ENCODE results near the gene NXPH3.

Gene NXPH3

DNA sequence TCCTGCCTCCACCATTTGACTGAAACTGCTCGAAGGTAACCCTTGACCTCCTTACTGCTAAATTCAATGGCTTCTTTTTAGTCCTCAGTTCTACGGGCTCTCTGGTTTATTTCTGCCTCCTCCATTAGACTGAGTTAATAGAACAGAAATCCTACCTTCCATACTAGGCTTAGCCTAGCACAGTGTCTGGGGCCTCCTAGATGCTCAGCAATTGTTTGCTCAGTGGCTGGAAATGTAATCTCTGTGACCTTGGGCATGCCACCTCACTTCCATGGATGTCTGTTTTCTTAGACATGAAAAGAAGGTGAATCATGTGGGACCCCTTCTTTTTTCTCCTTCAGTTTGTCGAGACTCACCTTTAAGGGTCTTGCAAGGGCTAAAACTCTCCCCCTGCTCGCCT, 19.7 kb downstream of the NXPH3 start:
- DNase-seq, result no peak

- DNase-seq, result no peak
Measured at GRCh38 chr17:49595980-49596379, 20.3 kb downstream of the NXPH3 start.

GRCh38 chr17:49596613-49597244, 21.1 kb downstream of the NXPH3 start:
- no peak for DNase-seq

DNA sequence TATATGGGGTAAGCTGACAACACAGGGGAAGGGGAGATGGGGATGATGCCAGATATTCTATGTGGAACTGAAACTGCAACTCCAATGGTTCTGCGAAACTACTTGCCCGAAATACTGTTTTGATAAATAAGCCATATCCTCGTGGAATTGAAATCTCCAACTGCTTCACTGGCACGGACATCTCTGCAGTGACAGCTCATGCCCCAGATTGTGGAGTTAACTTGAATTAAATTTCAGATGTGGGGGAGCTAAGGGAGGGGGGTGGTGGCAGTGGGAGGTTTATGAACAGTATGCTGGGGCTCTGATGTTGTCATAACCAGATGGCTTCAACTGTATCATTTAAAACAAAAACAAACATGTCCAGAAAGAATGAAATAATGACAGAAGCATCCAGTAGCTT, 21.8 kb downstream of the NXPH3 start:
- no peak for DNase-seq

DNA sequence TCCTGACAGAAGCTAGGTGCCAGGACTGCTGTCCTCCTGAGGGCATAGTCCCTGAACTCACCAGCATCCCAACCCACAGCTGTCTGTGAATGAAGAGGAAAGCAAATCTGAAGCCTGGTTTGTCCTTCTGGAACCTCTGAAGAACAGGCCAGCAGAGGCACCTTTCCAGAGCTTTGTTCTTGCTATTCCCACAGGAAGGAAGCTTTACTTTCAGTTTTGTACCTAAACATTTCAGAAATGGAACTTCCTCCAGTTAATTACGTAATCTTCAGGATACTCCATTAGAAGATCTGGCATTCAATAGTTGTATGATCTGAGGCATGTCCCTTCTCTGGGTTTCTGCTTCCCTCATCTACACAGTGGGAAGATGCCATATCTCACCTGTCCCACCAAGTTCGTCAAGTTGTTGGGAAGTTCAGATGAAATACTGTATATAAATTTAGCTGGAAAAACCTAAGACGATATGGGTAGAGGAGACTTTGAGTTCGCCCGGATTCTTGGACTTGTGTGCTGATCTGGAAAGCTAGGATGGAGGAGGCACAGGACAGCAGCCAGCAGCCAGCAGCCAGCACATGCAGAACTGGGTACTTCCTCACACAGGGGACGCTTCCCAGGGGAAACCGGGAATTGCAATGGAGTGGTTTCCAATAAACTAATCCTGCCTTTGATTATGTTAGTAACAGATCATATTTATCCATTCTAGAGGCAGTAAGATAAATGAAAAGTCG, 22.4 kb downstream of the NXPH3 start:
- no peak for DNase-seq

- DNase-seq, result no peak
Measured at GRCh38 chr17:49598918-49599317, 23.2 kb downstream of the NXPH3 start.

GRCh38 chr17:49600949-49601348, 25.3 kb downstream of the NXPH3 start:
- DNase-seq, result no peak

GRCh38 chr17:49602783-49603182, 27.1 kb downstream of the NXPH3 start:
- no peak for DNase-seq

DNA sequence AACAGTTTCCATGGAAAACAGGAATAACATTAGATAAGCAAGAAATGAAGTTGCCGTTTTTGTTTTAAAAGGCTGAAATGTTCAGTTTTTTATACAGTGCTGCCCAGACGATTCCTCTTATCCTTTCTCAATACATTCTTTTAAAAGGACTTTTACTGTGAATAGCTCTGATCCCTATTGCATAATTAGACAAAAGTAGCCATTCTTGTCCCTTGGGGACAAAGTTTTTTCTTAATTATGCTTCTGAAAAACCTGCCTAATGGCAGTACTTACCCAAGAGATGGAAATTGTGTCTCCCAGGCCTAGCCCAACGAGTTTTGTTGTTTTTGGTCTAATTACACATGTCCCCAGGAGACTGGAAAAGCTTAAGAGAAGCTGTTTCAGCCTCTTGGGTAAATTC, 27.6 kb downstream of the NXPH3 start:
- DNase-seq, result no peak

DNA sequence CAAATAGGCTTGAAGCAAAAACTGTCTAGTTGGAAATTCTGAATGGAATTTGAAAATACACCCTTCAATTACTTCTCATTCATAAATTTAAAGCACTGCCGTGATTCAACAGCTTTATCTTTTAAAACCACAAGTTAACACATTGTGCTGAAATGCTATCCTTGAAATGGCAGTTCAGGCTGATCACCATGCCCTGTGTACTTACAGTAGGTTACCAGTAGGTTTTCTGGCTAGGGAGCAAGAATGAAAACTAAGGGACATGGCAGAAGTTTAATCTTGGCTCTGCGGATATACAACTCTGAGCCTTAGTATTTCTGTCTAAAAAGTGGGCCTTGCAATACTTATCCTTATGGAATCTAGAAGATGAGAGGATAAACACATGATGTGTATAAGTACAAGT, 28.0 kb downstream of the NXPH3 start:
- DNase-seq, result no peak

- DNase-seq, result no peak
Measured at GRCh38 chr17:49604314-49604869, 28.7 kb downstream of the NXPH3 start.

GRCh38 chr17:49610883-49611584, 35.4 kb downstream of the NXPH3 start:
- no peak for DNase-seq

GRCh38 chr17:49612726-49613125, 37.1 kb downstream of the NXPH3 start:
- no peak for DNase-seq

DNA sequence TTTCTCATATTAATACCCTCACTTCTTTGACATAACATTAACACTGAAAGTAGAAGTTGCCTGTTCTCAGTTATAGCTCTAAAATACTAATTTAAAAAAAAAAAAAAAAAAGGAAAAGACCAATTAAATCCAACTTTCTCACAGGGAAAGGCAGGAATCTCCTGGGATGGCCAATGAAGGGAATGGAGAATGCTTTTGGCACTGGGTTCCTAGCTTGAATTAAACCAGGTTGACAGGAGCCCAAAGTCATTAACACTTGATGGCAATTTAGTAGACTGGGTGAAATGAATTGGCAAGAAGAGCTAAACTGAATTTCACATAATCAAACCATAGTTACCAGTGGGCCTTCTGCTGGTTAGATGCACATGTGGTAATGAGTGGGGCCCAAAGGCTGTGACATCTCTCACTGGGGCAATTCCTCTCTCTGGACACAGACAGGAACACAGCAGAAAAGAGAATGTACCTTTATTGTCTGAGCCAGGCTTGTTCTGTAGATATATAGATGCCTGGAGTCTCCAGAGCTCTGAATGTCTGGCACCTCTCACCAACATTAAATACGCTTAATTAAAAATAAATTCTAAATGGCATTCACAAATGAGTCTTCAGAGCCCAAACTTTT, 37.6 kb downstream of the NXPH3 start:
- DNase-seq, result no peak

GRCh38 chr17:49616086-49616485, 40.4 kb downstream of the NXPH3 start:
- no peak for DNase-seq

DNA sequence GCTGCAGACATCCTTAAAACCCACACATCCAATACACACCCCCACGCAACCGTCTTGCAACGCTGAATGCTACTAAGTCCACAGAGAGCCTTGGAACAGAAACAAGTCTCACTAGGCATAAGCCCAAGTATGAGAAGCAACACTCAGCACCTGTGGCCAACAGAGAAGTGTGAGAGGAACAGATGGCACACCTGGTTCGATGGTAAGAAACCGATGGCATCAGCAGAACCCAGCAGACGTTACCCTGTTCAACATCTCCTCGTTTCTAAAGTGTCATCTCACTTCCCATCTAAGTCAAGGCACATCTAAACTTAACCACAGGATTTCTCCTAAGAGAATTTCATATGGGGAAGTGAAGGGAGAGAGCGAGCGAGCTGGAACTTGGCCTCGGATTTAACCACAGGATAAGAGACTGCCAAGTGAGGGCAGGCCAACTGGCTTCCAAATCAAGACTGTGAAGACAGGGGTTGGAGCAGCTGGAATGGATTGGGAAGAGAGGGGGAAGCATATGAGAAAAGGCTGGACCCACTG, 41.0 kb downstream of the NXPH3 start:
- DNase-seq, result no peak

DNA sequence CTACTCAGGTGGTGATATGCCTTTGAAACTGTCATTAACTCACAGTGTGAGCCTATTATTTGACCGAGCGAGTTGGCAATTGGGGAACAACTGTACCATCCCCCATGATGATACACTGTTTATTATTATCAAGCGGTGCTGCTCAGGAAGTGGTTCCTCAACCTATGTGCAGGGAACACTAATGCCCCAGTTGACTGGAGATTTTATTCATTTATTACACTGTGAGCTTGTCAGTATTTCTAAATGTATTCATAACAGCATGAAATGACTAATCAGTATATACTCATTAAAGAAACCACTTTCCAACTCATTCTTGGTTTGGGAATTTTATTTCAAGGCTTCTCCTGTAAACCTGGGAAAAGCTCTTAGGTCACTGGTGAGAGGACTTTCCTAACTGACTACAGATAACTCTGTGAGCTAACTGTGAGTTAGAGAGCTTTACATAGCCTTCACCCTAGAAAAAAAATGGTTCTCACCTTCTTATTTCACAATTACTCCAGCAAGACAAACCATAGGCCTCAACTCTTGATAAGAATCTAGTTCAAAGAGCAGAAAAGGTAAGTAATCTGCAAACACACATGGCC, 42.4 kb downstream of the NXPH3 start:
- DNase-seq, result no peak

GRCh38 chr17:49621420-49621819, 45.7 kb downstream of the NXPH3 start:
- DNase-seq, result no peak

DNA sequence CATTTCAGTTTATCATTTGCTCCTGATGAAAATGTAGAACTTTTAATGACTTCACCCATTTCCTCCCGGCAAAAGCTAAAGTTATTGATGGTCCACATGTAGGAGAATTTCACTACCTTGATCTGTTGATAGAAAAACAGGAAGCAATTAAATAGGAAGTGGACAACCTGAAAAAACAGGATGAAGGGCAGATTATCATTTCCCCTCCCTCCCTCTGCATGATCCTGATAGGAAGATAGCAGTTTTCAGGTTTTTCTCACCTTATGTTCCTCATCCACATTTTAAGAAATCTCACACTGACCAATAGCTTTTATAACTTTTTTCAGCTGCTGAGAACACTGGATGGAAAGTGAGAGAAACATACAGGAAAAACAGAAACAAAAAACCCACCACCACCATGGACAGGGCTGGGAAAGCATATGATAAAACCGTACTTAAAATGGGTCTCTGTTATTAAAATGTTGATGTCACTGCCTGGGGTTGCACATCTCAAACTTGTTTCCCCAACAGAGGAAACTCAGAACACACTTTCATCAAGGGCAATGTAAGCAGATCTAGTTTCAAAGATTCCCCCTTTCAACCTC, 46.4 kb downstream of the NXPH3 start:
- no peak for DNase-seq

- DNase-seq, result no peak
Measured at GRCh38 chr17:49624896-49625295, 49.2 kb downstream of the NXPH3 start.

- no peak for DNase-seq
Measured at GRCh38 chr17:49629447-49629846, 53.8 kb downstream of the NXPH3 start.
